ENCODE results near the gene BTBD7. TPM values are rescaled to one million over a fixed set of nuclear protein-coding genes. Genes with fewer than 3 reads are reported as not detected.

Gene BTBD7
- total and polyA plus RNA-seq, 9 of the 15 experiments (the other 6 are each of a cell fraction or from before 2014, with no cell fraction given) = 2.5 to 12.9 (median 6.2) TPM

DNA sequence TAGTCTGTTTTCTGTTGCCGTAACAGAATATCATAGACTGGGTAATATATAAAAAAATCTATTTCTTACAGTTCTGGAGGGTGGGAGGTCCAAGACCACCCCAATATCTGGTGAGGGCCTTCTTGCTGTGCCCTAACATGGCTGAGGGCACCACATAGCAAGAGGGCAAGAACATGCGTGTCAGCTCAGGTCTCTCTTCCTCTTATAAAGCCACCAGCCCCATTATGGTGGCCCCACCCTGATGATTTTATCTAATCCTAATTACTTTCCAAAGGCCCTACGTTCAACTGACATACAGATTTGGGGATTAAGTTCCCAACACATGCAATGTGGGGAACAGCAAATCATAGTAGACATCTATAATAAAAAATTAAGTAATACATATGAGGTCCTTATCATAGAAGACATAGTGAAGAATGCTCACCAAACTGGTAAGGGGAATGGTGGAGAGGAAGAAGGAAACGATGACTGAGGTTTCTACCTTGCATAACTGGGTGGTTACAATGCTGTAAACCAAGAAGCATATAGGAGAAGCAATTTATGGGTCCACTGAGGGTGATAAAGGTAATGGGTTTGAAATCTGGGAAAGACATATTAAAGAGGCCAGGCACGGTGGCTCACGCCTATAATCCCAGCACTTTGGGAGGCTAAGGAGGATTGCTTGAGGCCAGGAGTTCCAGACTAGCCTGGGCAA is 27.0 kb downstream of the BTBD7 start:
- ATAC-seq (no peak), FAIRE-seq (no peak), DNase-seq (ENCODE audit: extremely low read depth in 1 of 4, low spot score in 3 of 4) (no peak)
- in situ Hi-C loops (cut with MboI) = no loop called here
- Histone ChIP-seq H3K4me2 (ENCODE audit: insufficient read depth, low read length) (no peak overlapping the region), H3K27ac (ENCODE audit: extremely low read depth, low read depth, low read length) (no peak overlapping the region), H3K27me3 (ENCODE audit: control insufficient read depth in 2 of 2, insufficient read depth in 2 of 2, low read length in 2 of 2) (no peaks in the 10 kb centered on the region), H3K9me3 (replicated peaks; ENCODE audit: control insufficient read depth, insufficient read depth, low read depth, low read length) (no peaks in the 10 kb centered on the region), H4K20me1 (replicated peaks; ENCODE audit: control insufficient read depth, insufficient read depth, low read length) (no peaks in the 10 kb centered on the region; the same call in 1 of the 2 replicates), H3K79me2 (ENCODE audit: control insufficient read depth, insufficient read depth, low read length) (peaks cover 65% of the 10 kb centered on the region), H2AFZ (ENCODE audit: low read depth, low read length) (no peak overlapping the region), H3K4me1 (replicated peaks in 1 of 2; ENCODE audit: control insufficient read depth in 2 of 2, insufficient read depth in 2 of 2, low read length in 2 of 2) (peaks cover 0 to 27% of the 10 kb centered on the region in 2 experiments; a peak in 4 of 5 replicates), H3K36me3 (ENCODE audit: control insufficient read depth, insufficient read depth, low read length) (no peaks in the 10 kb centered on the region), H3K4me3 (no peak overlapping the region), H3K9me1 (ENCODE audit: control insufficient read depth, insufficient read depth, low read length) (no peaks in the 10 kb centered on the region), H3K9ac (ENCODE audit: insufficient read depth in 1 of 2, low read depth in 2 of 2, low read length in 2 of 2) (no peak overlapping the region)
- intact Hi-C loops (cut with micrococcal nuclease) = no loop called here
- no TSS peak for BruUV-seq (replicated peaks)
- 53% methylated on average over 5 of the region's 6 CpGs for WGBS (ENCODE audit: insufficient coverage, low coverage, missing lambda C conversion rate)
- POLR2A ChIA-PET = no interaction called here
- CTCF ChIA-PET (ENCODE audit: low intra/inter-chr PET ratio) = interaction anchor here (0.6 kb wide), 1 partner anchor 298 kb away, joined by 5 read pairs; no protein-coding TSS in a partner anchor
- no peak for TF ChIP-seq ARID1B (IDR thresholded peaks at IDR 0.05)
- TF ChIP-seq KDM5B (IDR thresholded peaks at IDR 0.05; ENCODE audit: insufficient replicate concordance, low read depth, low read length) = no peak
- no peak for TF ChIP-seq ZNF445 (CRISPR knock-in tag; IDR thresholded peaks at IDR 0.05; ENCODE audit: low read depth)
- no peak for TF ChIP-seq HSF4 (CRISPR knock-in tag; IDR thresholded peaks at IDR 0.05; ENCODE audit: borderline replicate concordance)
- TF ChIP-seq ZNF507 (tag; conservative IDR thresholded peaks at IDR 0.05) = no peak
- TF ChIP-seq MEF2A (IDR thresholded peaks at IDR 0.05; ENCODE audit: control insufficient read depth, low read depth, low read length) = no peak
- no peak for TF ChIP-seq NONO (IDR thresholded peaks at IDR 0.05; ENCODE audit: low read depth in 2 of 2, low read length in 1 of 2)
- no peak for TF ChIP-seq SMAD2 (IDR thresholded peaks at IDR 0.05; ENCODE audit: low read depth, low read length)
- no peak for TF ChIP-seq NFE2L1 (tag; IDR thresholded peaks at IDR 0.05; ENCODE audit: borderline replicate concordance, low read depth)
- TF ChIP-seq, protein P1, sequence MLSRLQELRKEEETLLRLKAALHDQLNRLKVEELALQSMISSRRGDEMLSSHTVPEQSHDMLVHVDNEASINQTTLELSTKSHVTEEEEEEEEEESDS (CRISPR knock-in tag; IDR thresholded peaks at IDR 0.05) = no peak
- TF ChIP-seq, protein P2, sequence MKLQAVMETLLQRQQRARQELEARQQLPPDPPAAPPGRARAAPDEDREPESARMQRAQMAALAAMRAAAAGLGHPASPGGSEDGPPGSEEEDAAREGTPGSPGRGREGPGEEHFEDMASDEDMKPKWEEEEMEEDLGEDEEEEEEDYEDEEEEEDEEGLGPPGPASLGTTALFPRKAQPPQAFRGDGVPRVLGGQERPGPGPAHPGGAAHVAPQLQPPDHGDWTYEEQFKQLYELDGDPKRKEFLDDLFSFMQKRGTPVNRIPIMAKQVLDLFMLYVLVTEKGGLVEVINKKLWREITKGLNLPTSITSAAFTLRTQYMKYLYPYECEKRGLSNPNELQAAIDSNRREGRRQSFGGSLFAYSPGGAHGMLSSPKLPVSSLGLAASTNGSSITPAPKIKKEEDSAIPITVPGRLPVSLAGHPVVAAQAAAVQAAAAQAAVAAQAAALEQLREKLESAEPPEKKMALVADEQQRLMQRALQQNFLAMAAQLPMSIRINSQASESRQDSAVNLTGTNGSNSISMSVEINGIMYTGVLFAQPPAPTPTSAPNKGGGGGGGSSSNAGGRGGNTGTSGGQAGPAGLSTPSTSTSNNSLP (IDR thresholded peaks at IDR 0.05; ENCODE audit: borderline replicate concordance, low read depth, low read length) = no peak
- no peak for TF ChIP-seq RUNX1 (IDR thresholded peaks at IDR 0.05; ENCODE audit: low read depth)

Measured in K562 (cell line).